Measurements from ENCODE around the gene IFNG-AS1.

IFNG-AS1 gene

GRCh38 chr12:67993143-67993542 is 3.9 kb downstream of the IFNG-AS1 start:
- no peak overlapping the region for H3K4me3 ChIP-seq (ENCODE audit: low read depth, low read length)

GRCh38 chr12:67994046-67994445 is 4.8 kb downstream of the IFNG-AS1 start:
- no peak overlapping the region for H3K4me3 ChIP-seq (ENCODE audit: low read depth, low read length)

GRCh38 chr12:67996347-67996746 is 7.1 kb downstream of the IFNG-AS1 start:
- H3K4me3 ChIP-seq (ENCODE audit: low read depth, low read length), result no peak overlapping the region

DNA sequence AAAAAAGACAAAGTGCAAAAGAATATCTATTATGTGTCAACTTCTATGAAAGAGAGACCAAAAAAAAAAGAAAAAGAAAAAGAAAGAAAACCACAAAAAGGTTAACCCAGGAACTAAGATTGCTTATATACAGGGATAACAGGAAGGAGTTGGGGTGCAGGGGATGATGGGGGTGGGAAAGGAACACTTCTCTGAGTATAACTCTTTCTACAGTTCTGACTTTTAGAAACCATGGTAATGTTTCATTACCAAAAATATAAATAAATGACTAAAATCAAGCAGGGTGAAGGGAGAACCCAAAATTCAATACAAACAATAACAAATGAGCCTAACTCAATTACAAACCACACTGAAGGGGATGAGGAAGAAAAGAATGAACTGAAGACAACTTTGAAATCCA is 9.1 kb downstream of the IFNG-AS1 start:
- no peak overlapping the region for H3K4me3 ChIP-seq (ENCODE audit: low read depth, low read length)

- no peak overlapping the region for H3K4me3 ChIP-seq (ENCODE audit: low read depth, low read length)
Observed at GRCh38 chr12:67999244-67999643, 10.0 kb downstream of the IFNG-AS1 start.

GRCh38 chr12:68001486-68002466 is 12.5 kb downstream of the IFNG-AS1 start:
- H3K4me3 ChIP-seq (ENCODE audit: low read depth, low read length), result no peak overlapping the region

- no peak overlapping the region for H3K4me3 ChIP-seq (ENCODE audit: low read depth, low read length)
Observed at GRCh38 chr12:68003777-68004176, 14.5 kb downstream of the IFNG-AS1 start.

DNA sequence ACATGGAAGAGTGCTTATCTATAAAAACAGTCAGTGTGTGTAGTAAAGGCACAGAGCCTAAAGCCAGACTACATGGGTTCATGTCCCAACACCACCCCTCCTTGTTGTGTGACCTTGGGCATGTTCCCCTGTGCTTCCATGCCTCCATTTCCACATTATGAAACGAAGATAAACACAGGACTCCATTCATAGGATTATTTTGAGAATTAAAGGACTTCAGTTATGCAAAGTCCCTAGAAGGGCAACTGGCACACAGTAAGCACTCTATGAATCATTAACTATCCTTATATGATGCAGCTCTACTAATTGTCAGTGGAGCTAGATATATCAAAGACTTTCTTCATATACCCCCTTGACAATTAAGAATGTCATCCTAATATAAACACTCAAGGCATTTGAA is 17.8 kb downstream of the IFNG-AS1 start:
- H3K4me3 ChIP-seq (ENCODE audit: low read depth, low read length), result no peak overlapping the region

DNA sequence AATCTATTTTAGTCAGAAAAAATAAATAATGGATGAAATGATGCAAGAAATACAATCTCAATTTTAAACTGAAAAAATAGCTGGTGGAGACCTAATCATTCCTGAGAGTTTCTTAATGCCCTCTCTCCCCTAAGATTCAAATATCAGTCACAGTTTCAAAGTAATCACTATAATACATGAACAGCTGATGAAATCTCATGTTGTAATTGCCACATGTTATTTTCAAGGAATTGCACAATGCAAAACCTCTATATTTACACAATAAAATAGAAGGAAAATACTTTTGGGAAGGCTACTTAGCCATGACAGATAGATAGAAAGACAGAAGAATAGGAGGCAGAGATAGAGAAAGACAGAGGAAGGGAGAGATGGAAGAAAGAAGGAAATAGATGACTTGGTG is 18.2 kb downstream of the IFNG-AS1 start:
- no peak overlapping the region for H3K4me3 ChIP-seq (ENCODE audit: low read depth, low read length)

GRCh38 chr12:68011206-68011881 is 22.1 kb downstream of the IFNG-AS1 start:
- H3K4me3 ChIP-seq (ENCODE audit: low read depth, low read length), result no peak overlapping the region

DNA sequence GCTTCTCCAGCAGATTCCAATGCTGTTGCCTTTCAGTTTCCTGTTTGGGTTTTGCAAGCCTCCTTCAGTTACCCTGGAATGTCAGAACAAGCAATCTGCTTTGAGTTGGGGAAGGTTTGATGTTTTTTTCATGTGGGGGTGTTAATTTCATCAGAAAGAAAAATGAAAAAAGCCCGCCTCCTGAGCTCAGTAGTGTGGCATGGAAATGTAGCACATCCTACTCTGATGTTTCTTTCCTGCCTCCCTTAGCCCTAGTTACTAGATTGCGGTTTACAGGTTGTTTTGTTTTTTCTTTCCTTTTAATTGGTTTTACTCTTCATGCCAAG is 22.6 kb downstream of the IFNG-AS1 start:
- no peak overlapping the region for H3K4me3 ChIP-seq (ENCODE audit: low read depth, low read length)

DNA sequence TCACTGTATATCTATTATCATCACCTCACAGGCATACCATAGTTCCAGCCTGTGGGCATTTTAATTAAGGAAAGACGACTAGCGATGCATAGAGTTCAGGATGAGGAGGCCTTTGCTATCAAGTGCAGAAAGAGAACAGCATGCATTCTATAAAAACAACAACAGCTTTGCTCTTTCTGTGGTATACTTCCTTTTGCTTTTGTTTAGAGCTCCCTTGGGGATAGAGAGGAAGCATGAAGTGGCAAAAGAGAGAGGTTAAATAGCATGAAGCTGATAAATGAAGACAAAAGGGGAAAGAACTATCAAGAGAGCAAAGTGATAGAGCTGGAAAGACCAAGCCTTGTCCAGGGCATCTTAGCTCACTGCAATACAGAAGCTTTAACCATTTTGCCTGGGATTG is 23.5 kb downstream of the IFNG-AS1 start:
- H3K4me3 ChIP-seq (ENCODE audit: low read depth, low read length), result no peak overlapping the region

DNA sequence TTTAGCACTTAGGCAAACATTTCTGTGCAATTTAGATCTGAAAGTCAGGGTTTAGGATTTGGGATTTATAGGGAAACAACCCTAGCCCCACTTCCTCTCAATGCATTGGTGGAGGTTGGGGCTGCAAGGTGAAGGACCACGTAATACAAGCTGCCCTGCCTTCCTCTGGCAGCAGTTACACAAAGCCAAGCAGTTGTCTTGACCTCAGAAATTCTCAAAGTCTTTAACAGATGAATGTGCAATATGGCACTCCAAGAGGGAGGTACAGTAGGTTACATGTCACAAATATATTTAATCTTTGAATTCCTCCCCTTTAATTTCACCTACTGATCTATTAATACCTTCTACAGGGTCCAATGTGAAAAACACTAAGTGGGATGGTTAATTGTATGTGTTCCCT is 23.9 kb downstream of the IFNG-AS1 start:
- H3K4me3 ChIP-seq (ENCODE audit: low read depth, low read length), result no peak overlapping the region

GRCh38 chr12:68016136-68016535 is 26.9 kb downstream of the IFNG-AS1 start:
- no peak overlapping the region for H3K4me3 ChIP-seq (ENCODE audit: low read depth, low read length)

DNA sequence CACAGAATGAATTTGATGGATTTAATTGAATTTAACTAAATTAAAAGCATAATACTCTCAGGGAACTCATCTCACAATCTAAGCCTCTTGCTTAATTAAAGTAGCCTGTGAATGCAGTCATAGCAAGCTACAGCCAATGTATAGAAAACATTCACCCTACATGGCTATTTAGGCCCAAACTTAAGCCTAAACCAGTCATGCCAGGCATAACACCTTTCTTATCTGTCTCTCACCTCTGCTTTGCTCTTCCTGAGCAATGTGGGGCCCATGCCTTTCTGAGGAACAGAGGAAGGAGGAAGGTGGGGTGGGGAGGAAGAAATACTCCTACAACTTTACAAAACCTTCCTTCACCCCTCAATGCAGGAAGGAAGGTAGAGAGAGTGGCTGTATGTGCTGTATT is 29.1 kb downstream of the IFNG-AS1 start:
- no peak overlapping the region for H3K4me3 ChIP-seq (ENCODE audit: low read depth, low read length)

GRCh38 chr12:68020049-68020448 is 30.8 kb downstream of the IFNG-AS1 start:
- no peak overlapping the region for H3K4me3 ChIP-seq (ENCODE audit: low read depth, low read length)

- no peak overlapping the region for H3K4me3 ChIP-seq (ENCODE audit: low read depth, low read length)
Observed at GRCh38 chr12:68020699-68021098, 31.5 kb downstream of the IFNG-AS1 start.

GRCh38 chr12:68028647-68029046 is 39.4 kb downstream of the IFNG-AS1 start:
- no peak overlapping the region for H3K4me3 ChIP-seq (ENCODE audit: low read depth, low read length)

GRCh38 chr12:68030248-68030647 is 41.0 kb downstream of the IFNG-AS1 start:
- no peak overlapping the region for H3K4me3 ChIP-seq (ENCODE audit: low read depth, low read length)

GRCh38 chr12:68031174-68031573 is 41.9 kb downstream of the IFNG-AS1 start:
- H3K4me3 ChIP-seq (ENCODE audit: low read depth, low read length), result no peak overlapping the region

- H3K4me3 ChIP-seq (ENCODE audit: low read depth, low read length), result no peak overlapping the region
Observed at GRCh38 chr12:68031881-68032739, 42.9 kb downstream of the IFNG-AS1 start.
